ENCODE results near the gene ZNF433. TPM values are rescaled to one million over a fixed set of nuclear protein-coding genes. Genes with fewer than 3 reads are reported as not detected.
A peak's percentile ranks its signal among the peaks of the same experiment; 100 is the strongest.

Gene ZNF433
- total and polyA plus RNA-seq, 12 donors = 2.4 to 9.3 (median 4.1) TPM

- intact Hi-C loops (cut with DNase I) = loop anchor here in 3 of 10 donors (2.0 to 10.0 kb wide), 3 partner anchors 18 to 92 kb away; partner anchors contain the start of genes ZNF20 (in 1 of the 3), ZNF433 (in 1 of the 3) and ZNF763 (in 1 of the 3)
- Histone ChIP-seq H3K4me1 (peaks cover 0 to 17% (median 11%) of the 10 kb centered on the region in 9 donors), H3K27me3 (peaks cover 0 to 4% (median 0%) of the 10 kb centered on the region in 7 donors), H3K36me3 (no peaks in the 10 kb centered on the region), H3K4me3 (peak within 1 kb of the TSS; percentile 44 to 85 (median 68)), H3K27ac (peak within 1 kb of the TSS in 9 of 10 donors; percentile 36 to 76 (median 72)), H3K9me3 (peaks cover 0 to 5% (median 0%) of the 10 kb centered on the region in 11 donors)
- ATAC-seq (peak; percentile 99 to 100 (median 99)), DNase-seq (peak; percentile 89 to 91)
- TF ChIP-seq CTCF (IDR thresholded peaks at IDR 0.05) = peak in 4 of 9 donors; percentile 20 to 43 (median 41)
- WGBS, 2 donors = 0% methylated on average over 46 of the region's 46 CpGs
Observed at GRCh38 chr19:12052497-12053169, 17.2 kb upstream of the ZNF433 start, which contains the start of gene ZNF878. Gene ZNF878 (minus strand): TSS chr19:12052961. CDS start chr19:12052801, 160 bp downstream.

- H3K36me3 ChIP-seq = no peaks in the 10 kb centered on the region
- WGBS, 2 donors = 0 to 1% methylated on average over 14 of the region's 14 CpGs
- H3K27ac ChIP-seq = peak overlapping the region in 8 of 10 donors; percentile 54 to 76 (median 72)
- intact Hi-C loops (cut with DNase I) = loop anchor here in 3 of 10 donors (2.0 to 10.0 kb wide), 3 partner anchors 17 to 93 kb away; partner anchors contain the start of genes ZNF20 (in 1 of the 3), ZNF433 (in 1 of the 3) and ZNF763 (in 1 of the 3)
- DNase-seq (no peak), ATAC-seq (no peak)
- no peak for TF ChIP-seq CTCF (IDR thresholded peaks at IDR 0.05)
- peaks cover 0 to 4% (median 0%) of the 10 kb centered on the region in 7 donors for H3K27me3 ChIP-seq
- H3K4me1 ChIP-seq = peaks cover 0 to 17% (median 11%) of the 10 kb centered on the region in 9 donors
- peak overlapping the region; percentile 44 to 85 (median 68) for H3K4me3 ChIP-seq
- peaks cover 0 to 11% (median 0%) of the 10 kb centered on the region in 11 donors for H3K9me3 ChIP-seq
Observed at GRCh38 chr19:12052091-12052496, 16.6 kb upstream of the ZNF433 start.

- no peaks in the 10 kb centered on the region for H3K27me3 ChIP-seq
- 94 to 98% methylated on average over 2 of the region's 2 CpGs for WGBS, 2 donors
- peaks cover 0 to 23% (median 0%) of the 10 kb centered on the region in 9 donors for H3K36me3 ChIP-seq
- no peak overlapping the region for H3K27ac ChIP-seq
- no peak for TF ChIP-seq CTCF (IDR thresholded peaks at IDR 0.05)
- ATAC-seq (no peak), DNase-seq (no peak)
- peaks cover 0 to 15% (median 6%) of the 10 kb centered on the region in 9 donors for H3K4me1 ChIP-seq
- no peak overlapping the region for H3K4me3 ChIP-seq
- intact Hi-C loops (cut with DNase I) = no loop called here
- H3K9me3 ChIP-seq = peaks cover 0 to 53% (median 23%) of the 10 kb centered on the region in 11 donors
Observed at GRCh38 chr19:12047868-12048267, 12.4 kb upstream of the ZNF433 start.

GRCh38 chr19:12043752-12044422 is 8.4 kb upstream of the ZNF433 start:
- ATAC-seq = no peak
- WGBS, 2 donors = 94 to 96% methylated on average over 5 of the region's 5 CpGs
- no peaks in the 10 kb centered on the region for H3K4me1 ChIP-seq

More at GRCh38 chr19:12043752-12044422, 8.4 kb upstream of the ZNF433 start:
- intact Hi-C loops (cut with DNase I) = no loop called here
- peaks cover 0 to 80% (median 28%) of the 10 kb centered on the region in 11 donors for H3K9me3 ChIP-seq
- no peak overlapping the region for H3K4me3 ChIP-seq
- no peak for DNase-seq
- H3K36me3 ChIP-seq = peaks cover 0 to 23% (median 0%) of the 10 kb centered on the region in 9 donors
- no peak for TF ChIP-seq CTCF (IDR thresholded peaks at IDR 0.05)
- no peaks in the 10 kb centered on the region for H3K27me3 ChIP-seq
- no peak overlapping the region for H3K27ac ChIP-seq

Measured in heart right ventricle (tissue), 16 donors.